Mesothelial cell of epicardium (in vitro differentiated cells): Measurements from ENCODE around the gene GHDC. TPM values are rescaled to one million over a fixed set of nuclear protein-coding genes. Genes with fewer than 3 reads are reported as not detected.

ENCODE experiments used
- DNase-seq, 2 experiments: peaks; one replicate each; pipeline ENCODE4 v3.0.0; 2021; ENCODE audit warnings: low spot score in 2 of 2; ENCODE audit not compliant: unreplicated experiment in 2 of 2
- H3K27ac Mint-ChIP-seq: 2 replicates; pipeline ENCODE4 v1.8.0; 2021; ENCODE audit warnings: mixed read lengths
- H3K27me3 Mint-ChIP-seq: 2 replicates; pipeline ENCODE4 v1.8.0; 2021; ENCODE audit warnings: low read depth, mixed read lengths
- H3K36me3 Mint-ChIP-seq: 2 replicates; pipeline ENCODE4 v1.8.0; 2021; ENCODE audit warnings: mixed read lengths
- H3K4me1 Mint-ChIP-seq: 2 replicates; pipeline ENCODE4 v1.8.0; 2021; ENCODE audit warnings: mixed read lengths
- H3K4me3 Mint-ChIP-seq: 2 replicates; pipeline ENCODE4 v1.8.0; 2021; ENCODE audit warnings: mild to moderate bottlenecking, moderate library complexity, mixed read lengths
- H3K9me3 Mint-ChIP-seq: 2 replicates; pipeline ENCODE4 v1.8.0; 2021; ENCODE audit warnings: mixed read lengths
- CTCF ChIP-seq: fragments of 200-600 bp; sonication (generic); IDR thresholded peaks from one replicate; pipeline ENCODE4 v1.5.0; 2021; ENCODE audit warnings: antibody characterized with exemption; ENCODE audit not compliant: unreplicated experiment
- total RNA-seq: library from RNA; stranded (reverse); gene quantifications from 3 replicates; pipeline ENCODE4 v1.2.1, GENCODE V29; 2021

GHDC gene
- total RNA-seq, 1 donor from 2014 or later = 9.2 TPM

- TF ChIP-seq CTCF = peak; percentile 62
- Mint-ChIP-seq H3K4me1 (peaks cover 9% of the 10 kb centered on the region), H3K27me3 (peaks cover 75% of the 10 kb centered on the region)
Measured at GRCh38 chr17:42183741-42184711, 10.3 kb downstream of the GHDC start.

GRCh38 chr17:42182927-42183734 lies 11.2 kb downstream of the GHDC start:
- TF ChIP-seq CTCF = no peak
- H3K4me1 Mint-ChIP-seq = peaks cover 9% of the 10 kb centered on the region
- H3K9me3 Mint-ChIP-seq = no peaks in the 10 kb centered on the region
- peak overlapping the region; percentile 58 for H3K4me3 Mint-ChIP-seq
- H3K27ac Mint-ChIP-seq = no peak overlapping the region
- no peaks in the 10 kb centered on the region for H3K36me3 Mint-ChIP-seq
- H3K27me3 Mint-ChIP-seq = peaks cover 84% of the 10 kb centered on the region
- no peak for DNase-seq

More at GRCh38 chr17:42183741-42184711, 10.3 kb downstream of the GHDC start:
- H3K36me3 Mint-ChIP-seq = no peaks in the 10 kb centered on the region
- no peak overlapping the region for H3K27ac Mint-ChIP-seq
- peak overlapping the region; percentile 58 for H3K4me3 Mint-ChIP-seq
- H3K9me3 Mint-ChIP-seq = no peaks in the 10 kb centered on the region
- peak in 1 of 2 experiments; percentile 76 for DNase-seq

- Mint-ChIP-seq H3K9me3 (no peaks in the 10 kb centered on the region), H3K36me3 (no peaks in the 10 kb centered on the region), H3K4me3 (no peak overlapping the region), H3K27ac (no peak overlapping the region), H3K4me1 (peaks cover 9% of the 10 kb centered on the region), H3K27me3 (peaks cover 87% of the 10 kb centered on the region)
- no peak for DNase-seq
- TF ChIP-seq CTCF = no peak
Measured at GRCh38 chr17:42181851-42182207, 12.5 kb downstream of the GHDC start.

- Mint-ChIP-seq H3K4me3 (no peak within 1 kb of the TSS), H3K27ac (no peak within 1 kb of the TSS), H3K9me3 (no peaks in the 10 kb centered on the region), H3K36me3 (no peaks in the 10 kb centered on the region), H3K27me3 (peaks cover 86% of the 10 kb centered on the region), H3K4me1 (peaks cover 9% of the 10 kb centered on the region)
- no peak for DNase-seq
- no peak for TF ChIP-seq CTCF
Measured at GRCh38 chr17:42180922-42181850, 13.1 kb downstream of the GHDC start, which contains the start of gene KCNH4. Gene KCNH4 (minus strand): TSS chr17:42181142. CDS start chr17:42180945, 197 bp downstream.

- no peak overlapping the region for H3K4me3 Mint-ChIP-seq
- H3K27ac Mint-ChIP-seq = no peak overlapping the region
Measured at GRCh38 chr17:42180411-42180921, 13.8 kb downstream of the GHDC start.

More at GRCh38 chr17:42180411-42180921, 13.8 kb downstream of the GHDC start:
- Mint-ChIP-seq H3K4me1 (peaks cover 9% of the 10 kb centered on the region), H3K27me3 (peaks cover 84% of the 10 kb centered on the region), H3K36me3 (no peaks in the 10 kb centered on the region), H3K9me3 (no peaks in the 10 kb centered on the region)
- no peak for TF ChIP-seq CTCF
- DNase-seq = no peak
